Muscle of back (tissue), 11 donors: ENCODE measurements around the gene INSL3. TPM values are rescaled to one million over a fixed set of nuclear protein-coding genes. Genes with fewer than 3 reads are reported as not detected.

ENCODE experiments used
- DNase-seq, 3 donors: peaks; one replicate each; pipeline versions ENCODE4 v3.0.0 to v3.0.0-alpha.2; 2013
- polyA plus RNA-seq, 10 donors: library from polyadenylated mRNA; unstranded; fragments of 120-200 nt; gene quantifications; one replicate each; pipeline ENCODE4 v1.2.1, GENCODE V29; 2013; ENCODE audit not compliant: insufficient read length in 10 of 10

The INSL3 gene
- polyA plus RNA-seq, 10 donors, result 0.16 to 0.24 TPM; not detected in 8

- DNase-seq, result peak; percentile 62 to 87 (median 81)
Measured at GRCh38 chr19:17847538-17848366, 26.4 kb upstream of the INSL3 start, which contains the start of gene JAK3. TSS of gene JAK3 (minus strand) at chr19:17847982. CDS start at chr19:17844417, 3,565 bp downstream.

- no peak for DNase-seq
Measured at GRCh38 chr19:17846146-17846545, 24.8 kb upstream of the INSL3 start.

- DNase-seq, result no peak
Measured at GRCh38 chr19:17843908-17844490, 22.7 kb upstream of the INSL3 start.

- DNase-seq, result no peak
Measured at GRCh38 chr19:17843292-17843827, 22.0 kb upstream of the INSL3 start.

- DNase-seq, result no peak
Measured at GRCh38 chr19:17842663-17843291, 21.5 kb upstream of the INSL3 start.

GRCh38 chr19:17841810-17842662 lies 20.7 kb upstream of the INSL3 start:
- peak; percentile 75 to 92 (median 87) for DNase-seq

GRCh38 chr19:17841371-17841809 lies 20.1 kb upstream of the INSL3 start:
- no peak for DNase-seq

- DNase-seq, result no peak
Measured at GRCh38 chr19:17840019-17840418, 18.7 kb upstream of the INSL3 start.

GRCh38 chr19:17837972-17838371 lies 16.7 kb upstream of the INSL3 start:
- DNase-seq, result no peak

GRCh38 chr19:17836530-17836929 lies 15.2 kb upstream of the INSL3 start:
- DNase-seq, result no peak

- no peak for DNase-seq
Measured at GRCh38 chr19:17835182-17836006, 14.1 kb upstream of the INSL3 start.

- DNase-seq, result no peak
Measured at GRCh38 chr19:17834350-17835181, 13.2 kb upstream of the INSL3 start.

GRCh38 chr19:17832443-17833208 lies 11.3 kb upstream of the INSL3 start:
- DNase-seq, result no peak

- DNase-seq, result no peak
Measured at GRCh38 chr19:17831419-17831888, 10.1 kb upstream of the INSL3 start.

- peak; percentile 32 to 49 (median 33) for DNase-seq
Measured at GRCh38 chr19:17830567-17831418, 9.5 kb upstream of the INSL3 start.

- peak in 2 of 3 donors; percentile 16 to 47 for DNase-seq
Measured at GRCh38 chr19:17829855-17830566, 8.7 kb upstream of the INSL3 start.

- DNase-seq, result no peak
Measured at GRCh38 chr19:17826508-17827056, 5.3 kb upstream of the INSL3 start.
